ENCODE results near the gene ME2.

ME2 gene

DNA sequence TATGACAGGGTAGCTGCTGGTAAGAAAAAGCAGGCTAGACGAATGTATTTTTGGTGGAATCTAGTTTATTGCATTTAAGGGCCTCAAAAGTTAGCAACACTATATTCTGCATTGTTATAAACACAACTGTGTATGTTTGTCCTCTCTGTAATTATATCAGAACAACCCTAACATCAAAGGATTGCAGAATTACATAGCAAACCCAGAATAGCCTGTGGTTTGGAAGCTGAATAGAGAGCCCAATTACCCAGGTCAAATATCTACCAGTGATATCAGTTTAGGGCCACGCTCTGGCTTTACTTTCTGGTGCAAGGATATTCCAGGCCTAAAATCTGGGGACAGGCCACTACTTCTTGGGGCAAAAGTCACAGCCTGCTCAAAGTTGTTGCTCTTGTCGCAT lies 34.0 kb upstream of the ME2 start:
- TF ChIP-seq POLR2AphosphoS5 (IDR thresholded peaks at IDR 0.05; ENCODE audit: low read depth, low read length) (no peak), REST (IDR thresholded peaks at IDR 0.05; ENCODE audit: insufficient read depth in 1 of 2, low read depth in 2 of 2, low read length in 2 of 2) (no peak), TAF1 (IDR thresholded peaks at IDR 0.05; ENCODE audit: borderline replicate concordance, insufficient read depth, low read length) (no peak), SIN3A (IDR thresholded peaks at IDR 0.05; ENCODE audit: borderline replicate concordance, insufficient read depth, low read length) (no peak), FOXP2 (optimal IDR thresholded peaks at IDR 0.05; ENCODE audit: borderline replicate concordance, extremely low read depth, extremely low read length, insufficient read depth) (no peak)

GRCh38 chr18:50847192-50847591 lies 31.7 kb upstream of the ME2 start:
- TF ChIP-seq TAF1 (IDR thresholded peaks at IDR 0.05; ENCODE audit: borderline replicate concordance, insufficient read depth, low read length): no peak

- no peak for TF ChIP-seq REST (IDR thresholded peaks at IDR 0.05; ENCODE audit: insufficient read depth in 1 of 2, low read depth in 2 of 2, low read length in 2 of 2)
- no peak for TF ChIP-seq POLR2AphosphoS5 (IDR thresholded peaks at IDR 0.05; ENCODE audit: low read depth, low read length)
- TF ChIP-seq FOXP2 (optimal IDR thresholded peaks at IDR 0.05; ENCODE audit: borderline replicate concordance, extremely low read depth, extremely low read length, insufficient read depth): no peak
Measured at GRCh38 chr18:50848061-50848551, 30.8 kb upstream of the ME2 start.

- no peak for TF ChIP-seq POLR2AphosphoS5 (IDR thresholded peaks at IDR 0.05; ENCODE audit: low read depth, low read length)
- no peak for TF ChIP-seq TAF1 (IDR thresholded peaks at IDR 0.05; ENCODE audit: borderline replicate concordance, insufficient read depth, low read length)
Measured at GRCh38 chr18:50848991-50849390, 29.9 kb upstream of the ME2 start.

- TF ChIP-seq TAF1 (IDR thresholded peaks at IDR 0.05; ENCODE audit: borderline replicate concordance, insufficient read depth, low read length) (no peak), FOXP2 (optimal IDR thresholded peaks at IDR 0.05; ENCODE audit: borderline replicate concordance, extremely low read depth, extremely low read length, insufficient read depth) (no peak), POLR2AphosphoS5 (IDR thresholded peaks at IDR 0.05; ENCODE audit: low read depth, low read length) (no peak)
Measured at GRCh38 chr18:50849419-50849821, 29.5 kb upstream of the ME2 start.

DNA sequence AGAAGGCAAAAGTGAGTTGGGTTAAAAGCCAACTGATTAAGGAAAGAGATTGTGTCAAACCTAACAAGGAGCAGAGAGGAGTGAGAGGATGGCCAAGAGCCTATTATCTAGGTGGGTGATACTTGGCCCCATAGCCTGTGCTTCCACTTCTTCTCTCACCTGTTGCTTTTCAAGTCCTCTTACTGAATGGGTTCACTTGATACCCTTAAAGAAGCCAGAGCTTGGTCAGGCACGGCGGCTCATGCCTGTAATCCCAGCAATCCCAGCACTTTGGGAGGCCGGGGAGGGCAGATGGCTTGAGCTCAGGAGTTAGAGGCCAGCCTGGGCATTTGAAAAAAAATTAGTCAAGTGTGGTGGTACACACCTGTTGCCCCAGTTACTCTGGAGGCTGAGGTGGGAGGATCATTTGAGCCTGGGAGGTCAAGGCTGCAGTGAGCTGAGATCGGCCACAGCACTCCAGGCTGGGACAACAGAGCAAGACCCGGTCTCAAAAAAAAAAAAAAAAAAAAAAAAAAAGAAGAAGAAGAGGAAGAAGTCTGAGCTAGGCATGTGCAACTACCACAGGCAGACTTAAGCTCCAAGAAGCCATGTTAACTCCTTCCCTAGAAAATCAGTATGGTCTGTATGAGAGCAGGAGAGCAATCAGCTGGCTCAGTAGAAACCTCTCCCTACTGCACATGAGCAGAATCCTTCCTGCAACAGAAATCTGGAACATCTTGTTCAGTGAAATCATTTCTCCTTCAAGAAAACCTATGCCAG lies 28.4 kb upstream of the ME2 start:
- no peak for TF ChIP-seq TAF1 (IDR thresholded peaks at IDR 0.05; ENCODE audit: borderline replicate concordance, insufficient read depth, low read length)
- no peak for TF ChIP-seq FOXP2 (optimal IDR thresholded peaks at IDR 0.05; ENCODE audit: borderline replicate concordance, extremely low read depth, extremely low read length, insufficient read depth)
- TF ChIP-seq POLR2AphosphoS5 (IDR thresholded peaks at IDR 0.05; ENCODE audit: low read depth, low read length): no peak
- TF ChIP-seq REST (IDR thresholded peaks at IDR 0.05; ENCODE audit: insufficient read depth in 1 of 2, low read depth in 2 of 2, low read length in 2 of 2): no peak

GRCh38 chr18:50853863-50854271 lies 25.1 kb upstream of the ME2 start:
- TF ChIP-seq SIN3A (IDR thresholded peaks at IDR 0.05; ENCODE audit: borderline replicate concordance, insufficient read depth, low read length): no peak
- no peak for TF ChIP-seq REST (IDR thresholded peaks at IDR 0.05; ENCODE audit: insufficient read depth in 1 of 2, low read depth in 2 of 2, low read length in 2 of 2)
- no peak for TF ChIP-seq FOXP2 (optimal IDR thresholded peaks at IDR 0.05; ENCODE audit: borderline replicate concordance, extremely low read depth, extremely low read length, insufficient read depth)
- no peak for TF ChIP-seq POLR2AphosphoS5 (IDR thresholded peaks at IDR 0.05; ENCODE audit: low read depth, low read length)
